GM21390 (cell line): ENCODE data around the gene ACVR1C.
"Not testable (repeated sequence)": the region's sequence is repeated elsewhere in the genome, so short reads cannot be mapped to it uniquely, and the experiment has no call there.

Source experiments
- ATAC-seq: cut with Tn5 transposase; IDR thresholded peaks from one replicate; pipeline ENCODE4 v1.9.1; 2021; ENCODE audit not compliant: unreplicated experiment

Gene ACVR1C

DNA sequence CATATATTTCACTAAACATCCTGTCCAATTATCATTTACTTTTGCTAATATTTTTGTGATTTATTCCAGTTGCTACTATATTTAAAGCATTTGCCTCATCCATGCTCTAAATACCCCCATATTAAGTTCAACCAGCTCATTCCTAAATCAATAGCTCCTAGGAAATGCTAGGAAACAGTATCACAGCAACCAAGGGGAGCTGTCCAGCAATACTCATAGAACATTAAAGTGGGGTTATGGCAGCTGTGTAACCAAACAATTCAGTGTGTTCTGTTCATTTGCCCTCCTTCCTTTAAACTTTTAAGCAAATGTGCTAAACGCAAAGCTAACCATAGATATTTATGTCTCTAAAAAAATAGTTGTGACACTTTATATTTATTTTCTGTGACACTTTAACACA, 41.1 kb downstream of the ACVR1C start:
- ATAC-seq, result no peak

DNA sequence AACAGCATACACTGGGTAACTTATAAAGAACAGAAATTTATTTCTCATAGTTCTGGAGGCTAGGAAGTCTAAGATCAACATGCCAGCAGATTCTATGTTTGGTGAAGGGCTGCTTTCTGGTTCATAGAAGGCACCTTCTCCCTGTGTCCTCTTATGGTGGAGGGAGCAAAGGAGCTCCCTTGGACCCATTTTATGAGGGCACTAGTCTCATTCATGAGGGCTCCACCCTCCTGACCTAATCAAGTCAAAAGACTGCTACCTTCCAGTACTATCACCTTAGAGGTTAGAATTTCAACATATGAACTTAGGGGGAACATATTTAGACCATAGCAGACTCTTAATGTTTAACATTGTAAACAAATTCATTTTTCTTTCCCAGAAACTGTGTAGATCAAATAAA, 54.5 kb downstream of the ACVR1C start:
- no peak for ATAC-seq

DNA sequence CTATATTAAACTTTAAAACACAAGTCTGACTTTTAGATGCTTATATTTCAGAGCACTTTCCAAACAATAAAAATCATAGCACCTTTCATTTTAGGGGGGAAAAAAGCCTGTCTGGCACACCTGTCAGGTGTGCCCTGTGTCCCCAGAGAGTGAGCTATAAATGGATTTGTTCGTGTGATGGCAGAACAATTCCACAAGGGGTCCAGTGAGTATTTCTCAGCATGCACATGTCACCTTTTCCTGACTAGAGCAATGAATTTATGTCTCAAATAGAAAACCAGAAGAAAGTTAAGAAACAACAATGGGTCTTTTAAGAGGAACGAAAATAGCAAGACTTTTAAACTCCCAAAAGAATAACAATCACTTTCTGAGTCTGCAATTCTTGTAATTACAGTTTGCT, 55.9 kb downstream of the ACVR1C start:
- ATAC-seq, result no peak

DNA sequence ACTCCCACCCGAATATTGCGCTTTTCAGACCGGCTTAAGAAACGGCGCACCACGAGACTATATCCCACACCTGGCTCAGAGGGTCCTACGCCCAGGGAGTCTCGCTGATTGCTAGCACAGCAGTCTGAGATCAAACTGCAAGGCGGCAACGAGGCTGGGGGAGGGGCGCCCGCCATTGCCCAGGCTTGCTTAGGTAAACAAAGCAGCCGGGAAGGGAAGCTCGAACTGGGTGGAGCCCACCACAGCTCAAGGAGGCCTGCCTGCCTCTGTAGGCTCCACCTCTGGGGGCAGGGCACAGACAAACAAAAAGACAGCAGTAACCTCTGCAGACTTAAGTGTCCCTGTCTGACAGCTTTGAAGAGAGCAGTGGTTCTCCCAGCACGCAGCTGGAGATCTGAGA, 62.0 kb downstream of the ACVR1C start:
- ATAC-seq, result not testable (repeated sequence)

DNA sequence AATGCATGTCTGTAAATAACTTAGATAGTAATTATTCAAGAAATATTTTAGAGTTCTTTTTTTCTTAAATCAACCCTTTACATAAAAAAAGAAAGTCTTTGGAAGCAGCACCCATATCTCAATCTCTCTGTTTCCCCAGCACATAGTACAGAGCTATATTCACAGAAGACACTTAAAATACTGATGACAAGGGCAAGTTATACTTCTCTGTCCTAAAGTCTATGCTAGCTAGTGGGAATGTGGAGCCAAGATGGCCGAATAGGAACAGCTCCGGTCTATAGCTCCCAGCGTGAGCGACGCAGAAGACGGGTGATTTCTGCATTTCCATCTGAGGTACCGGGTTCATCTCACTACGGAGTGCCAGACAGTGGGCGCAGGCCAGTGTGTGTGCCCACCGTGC, 62.6 kb downstream of the ACVR1C start:
- not testable (repeated sequence) for ATAC-seq

DNA sequence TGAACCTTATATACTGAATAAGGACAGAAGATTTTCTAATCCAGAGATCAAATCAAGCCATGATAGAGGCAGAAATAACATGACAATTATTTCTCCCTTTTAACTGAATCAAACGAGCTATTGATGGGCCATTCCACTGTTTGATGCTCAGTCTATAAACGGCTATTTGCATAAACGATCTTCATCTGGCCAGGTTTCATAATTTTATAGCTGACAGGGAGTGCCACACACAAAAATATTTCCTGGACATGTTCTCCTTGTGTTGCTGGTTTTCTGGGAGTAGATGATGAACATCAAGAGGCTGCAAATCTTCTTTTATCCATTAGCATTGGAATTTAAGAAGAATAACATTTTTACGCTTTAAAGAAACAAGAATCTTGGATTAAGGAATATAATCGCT, 63.1 kb downstream of the ACVR1C start:
- ATAC-seq, result no peak

DNA sequence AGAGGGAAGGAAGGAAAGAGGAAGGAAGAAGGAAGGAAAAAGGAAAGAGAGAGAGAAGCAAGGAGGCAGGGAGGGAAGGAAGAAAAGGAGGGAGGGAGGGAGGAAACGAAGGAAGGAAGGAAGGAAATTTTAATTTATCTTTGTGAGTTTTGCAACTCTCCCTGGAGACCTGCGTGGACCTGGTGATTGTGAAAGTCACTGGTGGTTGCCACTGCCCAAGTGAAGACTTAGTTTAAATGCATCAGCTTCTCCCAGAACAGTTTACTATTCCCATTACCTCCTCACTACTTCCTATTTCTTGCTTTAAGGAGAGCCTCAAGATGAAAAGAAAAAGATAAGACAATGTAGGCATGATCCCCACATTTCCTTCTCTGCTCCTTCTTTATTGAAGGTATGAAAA, 68.8 kb downstream of the ACVR1C start:
- no peak for ATAC-seq

DNA sequence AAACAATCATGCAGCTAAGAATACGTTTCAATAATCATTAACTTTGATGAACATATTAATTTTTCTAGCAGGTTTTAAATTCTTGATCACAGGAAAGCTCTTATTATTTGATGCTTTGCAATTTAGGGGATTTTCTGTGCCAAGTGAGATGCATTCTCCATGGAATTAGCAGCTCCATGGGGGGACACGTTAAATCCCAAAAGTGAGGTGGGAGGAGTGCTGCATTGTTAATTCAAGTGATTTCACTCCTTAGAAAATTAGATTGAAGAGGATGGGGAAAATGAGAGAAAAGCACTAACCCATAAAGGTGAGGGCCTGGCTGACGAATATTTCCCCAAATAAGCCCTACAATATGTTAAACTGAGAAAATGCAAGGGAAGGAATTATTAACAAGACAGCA, 69.2 kb downstream of the ACVR1C start:
- ATAC-seq, result no peak

DNA sequence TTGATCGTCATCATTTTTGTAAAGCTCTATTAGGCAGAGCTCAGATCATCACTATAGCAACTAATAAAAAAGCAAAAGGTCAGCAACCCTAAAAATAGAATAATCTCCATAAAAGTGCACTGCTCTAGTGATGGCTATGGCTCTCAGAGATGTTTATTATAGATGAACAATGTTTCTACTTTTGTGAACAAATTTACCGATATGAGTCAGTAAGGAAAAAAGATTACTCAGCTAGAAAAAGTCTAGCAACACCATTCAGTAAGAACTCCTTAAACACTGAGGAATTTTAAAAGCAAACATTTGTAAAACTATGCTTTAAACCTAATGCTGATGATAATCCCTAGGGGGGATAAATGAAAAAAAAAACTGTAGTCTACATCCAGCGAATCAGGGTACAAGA, 69.6 kb downstream of the ACVR1C start:
- ATAC-seq, result no peak

DNA sequence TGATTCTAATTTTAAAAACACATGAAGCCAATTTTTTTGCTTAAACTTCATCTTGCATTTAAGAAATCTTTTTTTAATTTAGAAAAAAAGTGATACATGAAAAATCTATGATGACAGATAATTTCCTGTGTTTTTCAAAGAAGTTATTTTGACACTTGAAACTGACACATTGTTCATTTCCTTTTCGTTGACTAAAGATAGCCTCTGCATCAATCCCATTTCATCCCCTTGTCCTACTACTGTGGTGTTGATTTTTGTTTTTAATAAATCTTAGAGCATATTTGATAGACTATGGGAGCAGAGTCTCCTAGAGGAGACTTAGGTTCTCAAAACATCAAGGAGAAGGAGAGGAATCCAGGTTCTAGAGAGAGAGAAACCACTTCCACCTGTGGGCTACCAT, 70.9 kb downstream of the ACVR1C start:
- no peak for ATAC-seq

DNA sequence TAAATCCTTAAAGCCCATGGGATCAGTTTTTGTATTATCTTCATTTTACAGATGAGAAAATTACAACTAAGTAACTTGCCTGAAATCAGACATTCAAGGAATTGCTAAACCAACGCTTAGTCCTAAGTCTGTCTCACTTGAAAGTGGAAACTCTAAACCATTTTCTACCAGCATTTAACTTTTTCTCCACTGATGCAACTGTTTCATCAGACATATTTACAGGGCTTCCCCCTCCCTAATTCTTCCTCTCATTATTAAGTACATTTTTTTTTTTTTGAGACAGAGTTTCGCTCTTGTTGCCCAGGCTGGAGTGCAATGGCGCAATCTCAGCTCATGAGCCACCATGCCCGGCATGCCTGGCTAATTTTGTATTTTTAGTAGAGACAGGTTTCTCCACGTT, 88.6 kb downstream of the ACVR1C start:
- no peak for ATAC-seq

DNA sequence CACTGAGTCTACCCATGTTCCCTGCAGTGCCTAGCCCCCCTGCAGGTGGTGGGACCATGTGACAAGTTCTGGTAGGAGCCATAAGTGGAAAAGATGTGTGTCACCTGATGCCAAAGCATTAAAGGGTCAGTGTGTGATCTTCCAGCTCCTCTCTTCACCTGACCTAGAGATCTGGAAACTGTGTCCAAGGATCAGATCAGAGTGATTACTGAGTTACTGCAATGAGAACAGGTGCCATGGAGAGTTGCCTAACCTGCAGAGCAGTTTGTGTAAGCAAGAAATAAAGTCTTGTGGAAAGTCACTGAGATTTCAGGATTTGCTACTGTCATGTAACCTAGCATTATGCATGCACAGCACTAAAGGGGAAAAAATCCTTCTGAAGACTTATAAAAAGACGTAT, 90.6 kb downstream of the ACVR1C start:
- ATAC-seq, result no peak

DNA sequence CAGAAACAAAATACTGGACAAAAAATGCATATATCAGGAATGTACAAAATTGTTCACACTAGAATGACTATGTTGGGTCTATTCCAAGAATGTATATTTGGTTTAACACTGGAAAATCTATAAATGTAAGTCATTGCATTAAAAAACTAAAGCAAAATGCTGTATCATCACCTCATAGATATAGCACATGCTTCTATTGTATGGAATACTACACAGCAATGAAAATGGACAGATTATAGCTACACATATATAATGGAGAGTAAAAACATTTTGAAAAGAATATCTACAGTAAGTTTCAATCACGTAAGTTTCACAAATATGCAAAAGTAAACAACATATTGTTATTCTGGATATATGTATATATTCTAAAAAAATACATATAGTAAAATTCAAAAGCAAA, 91.8 kb downstream of the ACVR1C start:
- ATAC-seq, result no peak

DNA sequence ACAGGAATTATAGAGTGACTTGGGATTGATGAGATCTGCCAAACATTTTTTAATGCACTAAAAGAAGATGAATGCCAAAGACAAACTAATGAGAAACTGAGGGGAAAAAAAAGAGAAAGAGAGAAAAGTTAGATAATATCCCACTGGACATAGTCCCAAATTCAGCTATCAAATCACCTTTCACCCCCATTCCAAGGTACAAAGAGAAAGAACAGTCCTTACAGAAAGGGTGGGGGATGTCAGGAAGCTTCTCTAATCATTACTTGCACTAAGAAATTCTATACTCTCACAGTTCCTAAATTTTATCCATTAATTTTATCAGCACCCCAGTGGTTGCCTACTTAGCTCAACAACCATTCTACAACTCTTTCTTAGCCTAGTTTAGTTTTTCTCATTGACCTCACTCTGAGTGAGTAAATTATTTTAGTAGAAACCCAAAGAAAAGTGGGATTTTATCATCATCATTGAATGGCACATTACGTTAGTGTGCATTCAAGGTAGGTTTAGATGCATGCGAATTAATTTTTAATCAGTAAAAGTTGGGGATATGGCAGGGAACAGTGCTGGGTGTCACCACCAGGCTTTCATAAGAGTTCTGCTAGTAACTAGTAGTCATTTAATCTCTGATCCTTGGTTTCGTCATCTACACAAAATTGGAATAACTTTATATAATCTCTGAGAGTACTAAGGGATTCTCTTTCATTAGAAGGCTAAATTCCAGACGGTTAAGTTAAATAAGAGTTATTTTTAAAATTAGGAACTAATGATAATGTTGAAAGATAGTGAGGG, 99.5 kb downstream of the ACVR1C start:
- no peak for ATAC-seq

DNA sequence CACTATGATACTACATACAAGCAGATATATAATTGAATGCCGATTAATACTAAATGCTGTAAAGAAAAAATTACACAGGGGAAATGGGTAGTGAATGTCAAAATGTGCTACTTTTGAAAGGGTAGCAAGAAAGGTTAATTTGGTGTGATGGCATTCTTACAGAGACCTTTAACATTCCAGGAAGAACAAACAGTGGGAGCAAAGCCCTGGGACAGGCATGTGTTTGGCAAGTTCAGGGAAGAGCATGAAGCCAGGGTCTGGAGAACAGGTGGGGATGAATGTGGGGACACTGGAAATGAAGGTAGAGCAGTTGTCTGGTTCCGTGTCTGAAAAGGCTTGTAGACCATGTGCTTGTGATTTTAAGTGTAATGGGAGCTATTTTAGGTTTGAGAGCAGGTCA, 102.6 kb downstream of the ACVR1C start:
- no peak for ATAC-seq

DNA sequence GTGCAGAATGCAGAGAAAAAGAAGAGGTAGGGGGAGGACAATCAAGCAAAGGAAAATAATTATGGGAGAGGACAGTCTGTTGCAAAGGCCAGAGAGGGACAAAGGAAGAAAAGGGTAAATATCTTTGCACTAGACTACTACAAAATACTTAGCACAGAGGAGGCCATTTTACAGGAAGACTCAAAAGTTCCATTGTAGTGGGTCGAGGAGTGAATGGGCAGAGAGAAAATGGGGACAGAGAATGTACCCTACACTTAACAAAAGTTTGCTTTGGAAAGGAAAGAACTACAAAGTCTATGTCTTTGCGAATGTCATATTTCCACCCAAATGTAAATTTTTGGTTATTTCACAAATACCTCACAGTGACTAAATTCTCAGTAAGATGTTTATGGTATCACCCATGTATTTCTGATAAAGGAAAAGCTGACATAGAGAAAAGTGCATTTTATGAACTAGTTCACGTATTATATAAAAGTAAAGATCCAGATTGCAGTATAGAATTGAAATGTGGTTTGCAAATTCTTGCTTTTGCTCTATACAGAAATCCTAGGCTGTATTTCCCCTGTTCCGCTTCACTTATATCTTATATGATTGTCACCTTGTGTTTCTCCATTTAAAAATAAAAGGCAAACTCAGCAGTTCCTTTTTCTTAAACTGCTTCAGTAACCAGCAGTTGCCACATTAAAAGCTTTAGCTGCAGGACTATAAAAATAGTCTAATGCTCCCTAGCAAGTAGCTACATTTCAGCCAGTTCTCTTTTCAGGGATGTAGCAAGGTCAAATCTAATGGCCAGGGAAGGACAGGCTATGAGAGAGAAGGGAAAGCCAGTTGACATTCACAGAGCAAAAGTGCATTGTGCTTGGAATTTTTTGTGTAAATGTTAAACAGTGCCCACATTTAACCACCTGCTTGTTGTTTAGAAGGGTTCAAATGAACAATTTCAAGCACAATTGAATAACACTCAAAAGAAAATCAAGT, 105.1 kb downstream of the ACVR1C start:
- ATAC-seq, result no peak

DNA sequence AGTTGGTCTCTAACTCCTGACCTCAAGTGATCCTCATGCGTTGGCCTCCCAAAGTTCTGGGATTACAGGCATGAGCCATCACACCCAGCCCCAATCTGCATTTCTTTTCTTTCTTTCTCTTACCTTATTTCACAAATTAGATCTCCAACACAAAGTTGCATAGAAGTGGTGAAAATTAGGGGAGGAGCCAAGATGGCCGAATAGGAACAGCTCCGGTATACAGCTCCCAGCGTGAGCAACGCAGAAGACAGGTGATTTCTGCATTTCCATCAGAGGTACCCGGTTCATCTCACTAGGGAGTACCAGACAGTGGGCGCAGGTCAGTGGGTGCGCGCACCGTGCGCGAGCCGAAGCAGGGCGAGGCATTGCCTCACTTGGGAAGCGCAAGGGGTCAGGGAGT, 113.7 kb downstream of the ACVR1C start:
- not testable (repeated sequence) for ATAC-seq

DNA sequence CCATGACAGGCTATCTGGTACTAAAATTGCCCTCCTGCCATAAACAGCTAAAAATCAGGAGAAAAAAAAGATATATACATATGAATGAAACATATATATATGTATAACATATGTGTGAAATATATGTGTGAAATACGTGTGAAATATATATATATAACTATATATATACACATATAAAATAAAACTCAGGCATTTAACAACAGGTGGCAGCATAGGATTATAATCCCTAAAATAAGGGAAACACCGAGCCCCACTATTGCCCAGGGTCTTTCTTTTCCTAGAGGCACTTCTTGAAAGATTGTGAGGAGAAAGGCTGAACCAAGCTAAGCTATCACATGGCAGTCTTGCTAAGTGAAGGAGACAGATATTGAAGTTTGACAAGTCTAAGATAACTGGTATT, 118.9 kb downstream of the ACVR1C start:
- ATAC-seq, result no peak

DNA sequence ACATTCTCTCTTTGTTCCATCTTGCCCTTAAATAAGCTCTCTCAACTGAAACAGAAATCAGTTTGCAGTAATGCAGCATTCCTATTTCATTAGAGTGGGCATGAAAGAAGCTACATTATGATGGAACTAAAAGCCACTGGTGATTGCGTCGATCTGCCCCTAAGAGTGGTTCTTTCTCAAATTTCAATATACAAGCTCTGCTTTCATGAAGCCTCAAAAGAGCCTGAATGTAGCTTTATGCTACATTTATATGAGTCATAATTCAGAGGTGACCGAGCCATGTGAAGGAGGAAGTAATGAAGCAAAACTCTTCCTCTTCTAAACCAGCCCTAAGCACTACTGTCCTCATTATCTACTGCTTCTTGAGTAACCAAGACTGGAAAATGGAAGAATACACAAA, 120.0 kb downstream of the ACVR1C start:
- no peak for ATAC-seq

DNA sequence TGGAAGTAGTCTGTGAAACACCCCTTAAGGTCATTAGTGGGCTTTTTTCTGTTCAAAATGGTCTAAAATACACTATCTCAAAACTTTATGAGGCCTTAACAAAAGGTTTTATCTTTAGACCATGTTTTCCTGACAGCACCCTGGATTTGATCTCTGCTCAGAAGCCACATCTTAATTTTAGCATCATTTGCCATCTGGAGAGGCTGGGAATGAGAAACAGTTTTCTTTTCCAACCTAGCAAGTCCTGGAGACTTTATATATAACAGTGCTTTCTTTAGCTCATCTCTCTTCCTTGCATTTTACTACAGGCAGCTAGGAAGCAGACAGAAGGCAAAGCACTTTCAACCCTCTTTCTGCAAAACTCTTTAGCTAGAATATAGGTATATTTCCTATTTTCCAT, 122.1 kb downstream of the ACVR1C start:
- no peak for ATAC-seq

DNA sequence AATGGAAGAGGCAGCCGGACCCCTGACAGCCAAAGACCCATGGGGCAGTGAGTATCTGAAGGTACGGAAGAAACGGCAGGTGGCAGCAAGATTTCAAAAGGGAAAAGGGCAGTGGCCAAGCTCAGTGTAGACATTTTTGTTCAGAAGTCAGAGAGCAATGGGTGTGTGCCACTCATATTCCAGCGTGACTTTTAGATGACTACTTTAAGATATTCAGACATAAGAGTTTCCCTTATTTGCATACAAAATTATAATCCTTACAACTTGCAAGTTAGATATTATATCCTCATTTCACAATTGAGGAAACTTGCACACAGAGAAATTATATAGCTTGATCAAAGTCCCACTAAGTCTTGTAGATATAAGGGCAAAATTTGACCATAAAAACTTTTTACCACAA, 124.0 kb downstream of the ACVR1C start:
- no peak for ATAC-seq

DNA sequence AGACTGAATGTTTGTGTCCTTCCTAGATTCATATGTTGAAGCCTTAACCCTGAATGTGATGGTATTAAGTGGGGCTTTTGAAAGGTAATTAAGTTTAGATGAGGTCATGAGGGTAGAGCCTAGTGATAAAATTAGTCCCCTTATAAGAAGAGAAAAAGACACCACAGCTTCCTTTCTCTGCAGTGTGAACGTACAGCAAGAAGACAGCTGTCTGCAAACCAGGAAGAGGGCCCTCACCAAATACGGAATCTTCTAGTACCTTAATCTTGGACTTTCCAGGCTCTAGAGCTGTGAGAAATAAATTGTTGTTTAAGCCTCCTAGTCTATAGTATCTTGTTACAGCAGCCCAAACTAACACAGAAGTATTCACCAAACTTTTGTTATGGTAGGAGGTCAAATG, 127.6 kb downstream of the ACVR1C start:
- no peak for ATAC-seq
